K562 (cell line): Measurements from ENCODE around the gene ONECUT1.

Source experiments
- CBFA2T2 ChIP-seq: fragments of 450-650 bp; conservative IDR thresholded peaks from 2 replicates; pipeline ENCODE4 v1.6.1; 2017; ENCODE audit warnings: mild to moderate bottlenecking
- CEBPB ChIP-seq: fragments of 450-650 bp; IDR thresholded peaks from 2 replicates; pipeline ENCODE4 v1.6.1; 2016; ENCODE audit warnings: missing genetic modification characterization, missing compliant biosample characterization
- CHD2 ChIP-seq: IDR thresholded peaks from 2 replicates; pipeline ENCODE4 v1.6.1; 2011; ENCODE audit warnings: low read depth, low read length
- FOS ChIP-seq: IDR thresholded peaks from 3 replicates; pipeline ENCODE4 v1.6.1; 2011; ENCODE audit not compliant: insufficient read length; ENCODE audit errors: extremely low read depth
- MIER1 ChIP-seq: fragments of 450-650 bp; IDR thresholded peaks from 2 replicates; pipeline ENCODE4 v1.6.1; 2016; ENCODE audit warnings: antibody characterized with exemption, mild to moderate bottlenecking, low read depth
- NONO ChIP-seq, 2 experiments: fragments of 200-400 bp in 1 of 2; fragments of 450-650 bp in 1 of 2; formaldehyde crosslinking in 1 of 2; IDR thresholded peaks; 2 replicates each; pipeline ENCODE4 v1.6.1; 2017; ENCODE audit warnings: low read depth in 2 of 2, mild to moderate bottlenecking in 2 of 2, moderate library complexity in 2 of 2, low read length in 1 of 2
- POLR2A ChIP-seq: fragments of 450-650 bp; conservative IDR thresholded peaks from 2 replicates; pipeline ENCODE4 v1.6.1; 2016
- PTRF ChIP-seq: fragments of 450-650 bp; IDR thresholded peaks from 2 replicates; pipeline ENCODE4 v1.6.1; 2016; ENCODE audit warnings: mild to moderate bottlenecking, missing genetic modification characterization, missing compliant biosample characterization
- RBBP5 ChIP-seq: fragments of 200-600 bp; sonication (generic); IDR thresholded peaks from 2 replicates; pipeline ENCODE4 v1.6.1; 2012; ENCODE audit warnings: borderline replicate concordance, mild to moderate bottlenecking, low read length, control low read depth, inconsistent platforms; ENCODE audit not compliant: insufficient read depth, poor library complexity, severe bottlenecking
- SREBF2 ChIP-seq: sonication (generic); formaldehyde crosslinking; IDR thresholded peaks from 2 replicates; pipeline ENCODE4 v1.4.0; 2020; ENCODE audit warnings: mild to moderate bottlenecking, missing genetic modification reagents
- TAF15 ChIP-seq: fragments of 200-400 bp; formaldehyde crosslinking; IDR thresholded peaks from 2 replicates; pipeline ENCODE4 v1.6.1; 2017; ENCODE audit warnings: mild to moderate bottlenecking, low read depth, low read length, moderate library complexity
- ZNF583 ChIP-seq: fragments of 250-450 bp; sonication (Bioruptor Pico); IDR thresholded peaks from 2 replicates; pipeline ENCODE4 v1.4.0; 2020
- TF ChIP-seq, protein P1 (sequence below), 3 experiments: IDR thresholded peaks in 2 of 3; conservative IDR thresholded peaks in 1 of 3; 2 replicates each; pipeline ENCODE4 v1.5.1; 2011 to 2012; ENCODE audit warnings: low read length in 3 of 3, mild to moderate bottlenecking in 3 of 3, control low read depth in 2 of 3, improper control_type of control experiment in 1 of 3, inconsistent platforms in 1 of 3, low read depth in 1 of 3, mixed read lengths in 1 of 3, moderate library complexity in 1 of 3; ENCODE audit not compliant: insufficient read depth in 2 of 3
- TF ChIP-seq, protein P2 (sequence below): fragments of 250-450 bp; sonication (Bioruptor Pico); IDR thresholded peaks from 2 replicates; pipeline ENCODE4 v1.8.0; 2021; ENCODE audit warnings: mild to moderate bottlenecking, moderate library complexity

DNA sequence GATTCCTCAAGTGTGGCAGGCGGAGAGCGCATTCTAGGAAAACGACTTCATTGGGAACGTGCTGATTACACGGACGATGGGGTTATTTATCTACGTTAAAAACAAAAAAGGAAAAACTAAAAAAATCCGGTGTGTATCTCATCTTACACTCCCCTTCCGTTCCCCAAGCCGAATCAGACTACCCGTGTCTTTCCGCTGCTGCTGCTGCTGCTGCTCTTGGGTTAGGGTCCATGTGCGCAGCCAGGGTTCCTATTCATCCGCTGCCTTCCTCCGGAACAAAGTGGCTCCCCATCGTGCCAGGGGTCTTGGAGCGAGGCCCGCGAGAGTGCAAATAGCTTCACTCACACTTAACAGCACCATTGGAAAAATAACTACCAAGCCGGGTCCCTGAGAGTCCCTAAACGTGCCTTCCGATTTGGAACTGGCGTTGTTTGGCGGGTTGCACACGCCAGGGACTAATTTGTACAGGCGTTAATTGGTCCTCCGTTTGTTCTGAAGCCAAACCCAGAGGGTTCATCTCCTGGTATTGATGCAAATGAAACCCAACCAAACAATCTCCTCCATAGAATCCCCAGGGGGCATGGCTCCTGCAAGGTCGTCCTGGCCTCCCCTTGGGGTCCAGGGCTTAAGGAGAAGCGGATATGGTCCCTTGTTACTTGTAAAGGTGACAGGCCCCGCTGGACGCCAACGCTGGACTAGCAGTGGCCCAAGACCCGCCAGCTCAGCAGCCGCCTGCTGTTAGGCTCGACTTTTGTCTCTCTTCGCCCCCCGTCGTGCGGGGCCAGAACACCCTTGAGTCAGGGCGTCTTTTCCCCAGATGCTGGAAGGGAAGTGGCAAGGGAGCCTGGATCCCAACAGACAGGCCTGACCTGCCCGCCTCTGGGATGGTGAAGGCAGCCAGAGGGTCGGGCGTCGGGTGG, 11.0 kb upstream of the ONECUT1 start:
- TF ChIP-seq MIER1, result no peak
- TF ChIP-seq, protein P1, sequence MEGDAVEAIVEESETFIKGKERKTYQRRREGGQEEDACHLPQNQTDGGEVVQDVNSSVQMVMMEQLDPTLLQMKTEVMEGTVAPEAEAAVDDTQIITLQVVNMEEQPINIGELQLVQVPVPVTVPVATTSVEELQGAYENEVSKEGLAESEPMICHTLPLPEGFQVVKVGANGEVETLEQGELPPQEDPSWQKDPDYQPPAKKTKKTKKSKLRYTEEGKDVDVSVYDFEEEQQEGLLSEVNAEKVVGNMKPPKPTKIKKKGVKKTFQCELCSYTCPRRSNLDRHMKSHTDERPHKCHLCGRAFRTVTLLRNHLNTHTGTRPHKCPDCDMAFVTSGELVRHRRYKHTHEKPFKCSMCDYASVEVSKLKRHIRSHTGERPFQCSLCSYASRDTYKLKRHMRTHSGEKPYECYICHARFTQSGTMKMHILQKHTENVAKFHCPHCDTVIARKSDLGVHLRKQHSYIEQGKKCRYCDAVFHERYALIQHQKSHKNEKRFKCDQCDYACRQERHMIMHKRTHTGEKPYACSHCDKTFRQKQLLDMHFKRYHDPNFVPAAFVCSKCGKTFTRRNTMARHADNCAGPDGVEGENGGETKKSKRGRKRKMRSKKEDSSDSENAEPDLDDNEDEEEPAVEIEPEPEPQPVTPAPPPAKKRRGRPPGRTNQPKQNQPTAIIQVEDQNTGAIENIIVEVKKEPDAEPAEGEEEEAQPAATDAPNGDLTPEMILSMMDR (IDR thresholded peaks at IDR 0.05 in 2 of 3, conservative IDR thresholded peaks at IDR 0.05 in 1 of 3; ENCODE audit: insufficient read depth in 2 of 3, low read depth in 1 of 3, low read length in 3 of 3), result no peak
- no peak for TF ChIP-seq CHD2
- TF ChIP-seq CEBPB (tag), result no peak
- TF ChIP-seq, protein P2, sequence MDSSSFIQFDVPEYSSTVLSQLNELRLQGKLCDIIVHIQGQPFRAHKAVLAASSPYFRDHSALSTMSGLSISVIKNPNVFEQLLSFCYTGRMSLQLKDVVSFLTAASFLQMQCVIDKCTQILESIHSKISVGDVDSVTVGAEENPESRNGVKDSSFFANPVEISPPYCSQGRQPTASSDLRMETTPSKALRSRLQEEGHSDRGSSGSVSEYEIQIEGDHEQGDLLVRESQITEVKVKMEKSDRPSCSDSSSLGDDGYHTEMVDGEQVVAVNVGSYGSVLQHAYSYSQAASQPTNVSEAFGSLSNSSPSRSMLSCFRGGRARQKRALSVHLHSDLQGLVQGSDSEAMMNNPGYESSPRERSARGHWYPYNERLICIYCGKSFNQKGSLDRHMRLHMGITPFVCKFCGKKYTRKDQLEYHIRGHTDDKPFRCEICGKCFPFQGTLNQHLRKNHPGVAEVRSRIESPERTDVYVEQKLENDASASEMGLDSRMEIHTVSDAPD, result no peak
- no peak for TF ChIP-seq FOS
- no peak for TF ChIP-seq POLR2A
- TF ChIP-seq SREBF2 (CRISPR knock-in tag), result no peak
- no peak for TF ChIP-seq NONO (IDR thresholded peaks at IDR 0.05; ENCODE audit: low read depth in 2 of 2, low read length in 1 of 2)
- TF ChIP-seq ZNF583 (CRISPR knock-in tag), result no peak
- no peak for TF ChIP-seq CBFA2T2
- TF ChIP-seq TAF15, result no peak
- TF ChIP-seq RBBP5, result no peak
- no peak for TF ChIP-seq PTRF (tag)
